BJ (cell line): Measurements from ENCODE around the gene UBE2D4. TPM values are rescaled to one million over a fixed set of nuclear protein-coding genes. Genes with fewer than 3 reads are reported as not detected.
"Not testable (repeated sequence)": the region's sequence is repeated elsewhere in the genome, so short reads cannot be mapped to it uniquely, and the experiment has no call there.

Experiments used
- CTCF ChIA-PET: fragments of 350-600 bp; formaldehyde crosslinking; extraction: SDS; loops from one replicate; lab custom pipeline; 2021; ENCODE audit warnings: antibody characterized with exemption, inconsistent platforms; lab: Yijun Ruan, JAX
- POLR2A ChIA-PET: fragments of 300-600 bp; sonication (Branson Sonifier 250); formaldehyde crosslinking; extraction: SDS; loops from one replicate; lab custom pipeline; 2021; ENCODE audit warnings: antibody characterized with exemption; lab: Charles Lee
- DNase-seq: peaks from one replicate; pipeline ENCODE4 v3.0.0-alpha.2; 2011; ENCODE audit warnings: low read depth
- H3K27me3 ChIP-seq: 2 replicates; pipeline ENCODE4 v1.6.0; 2011; ENCODE audit warnings: low read length; ENCODE audit not compliant: control insufficient read depth, insufficient read depth
- H3K36me3 ChIP-seq: 2 replicates; pipeline ENCODE4 v1.5.1; 2011; ENCODE audit warnings: low read length; ENCODE audit not compliant: control insufficient read depth, insufficient read depth
- H3K4me3 ChIP-seq: 2 replicates; pipeline ENCODE4 v1.5.1; 2011; ENCODE audit warnings: low read depth, mild to moderate bottlenecking, control low read depth, low read length
- CTCF ChIP-seq: IDR thresholded peaks from 2 replicates; pipeline ENCODE4 v1.5.1; 2011; ENCODE audit warnings: low read depth, mild to moderate bottlenecking, control low read depth, inconsistent platforms, low read length, moderate library complexity; ENCODE audit not compliant: insufficient read depth
- polyA plus RNA-seq: library from polyadenylated mRNA; depleted of rRNA; stranded (reverse); fragments of >200 nt; gene quantifications from 2 replicates; pipeline ENCODE4 v1.2.3, GENCODE V29; 2011

Gene UBE2D4
- polyA plus RNA-seq, 1 experiment, result 27.6 TPM

GRCh38 chr7:43890468-43890867 is 35.8 kb upstream of the UBE2D4 start:
- ChIA-PET POLR2A (no interaction called here), CTCF (no interaction called here)
- Histone ChIP-seq H3K4me3 (no peak overlapping the region), H3K36me3 (no peaks in the 10 kb centered on the region), H3K27me3 (no peaks in the 10 kb centered on the region)
- no peak for DNase-seq
- TF ChIP-seq CTCF, result no peak

- CTCF ChIA-PET, result interaction anchor here (0.7 kb wide), 1 partner anchor 712 kb away, joined by 4 read pairs; no protein-coding TSS in a partner anchor
- DNase-seq, result no peak
- Histone ChIP-seq H3K36me3 (no peaks in the 10 kb centered on the region), H3K27me3 (no peaks in the 10 kb centered on the region), H3K4me3 (no peak overlapping the region)
- POLR2A ChIA-PET, result no interaction called here
- TF ChIP-seq CTCF, result no peak
These were observed 34.9 kb upstream of the UBE2D4 start for GRCh38 chr7:43891069-43891955.

- 0 out of 2 replicates have a peak, but pooled peaks cover 1% of the 10 kb centered on the region for H3K36me3 ChIP-seq
- no peak overlapping the region for H3K4me3 ChIP-seq
- ChIA-PET CTCF (no interaction called here), POLR2A (no interaction called here)
- TF ChIP-seq CTCF, result no peak
- H3K27me3 ChIP-seq, result no peaks in the 10 kb centered on the region
- no peak for DNase-seq
These were observed 30.3 kb upstream of the UBE2D4 start for GRCh38 chr7:43895847-43896415.

GRCh38 chr7:43898571-43898970 is 27.7 kb upstream of the UBE2D4 start:
- H3K36me3 ChIP-seq, POLR2A ChIA-PET, H3K4me3 ChIP-seq, CTCF ChIA-PET, DNase-seq, H3K27me3 ChIP-seq: not testable (repeated sequence)

- ChIA-PET POLR2A (no interaction called here), CTCF (no interaction called here)
- no peak for TF ChIP-seq CTCF
These were observed 23.6 kb upstream of the UBE2D4 start for GRCh38 chr7:43902542-43903054.

More at GRCh38 chr7:43902542-43903054, 23.6 kb upstream of the UBE2D4 start:
- no peak for DNase-seq
- no peaks in the 10 kb centered on the region for H3K27me3 ChIP-seq
- no peak overlapping the region for H3K4me3 ChIP-seq
- peaks cover 5% of the 10 kb centered on the region for H3K36me3 ChIP-seq
